Fibroblast of lung (primary cell): ENCODE data around the gene WBP1L.

ENCODE experiments used
- CTCF ChIP-seq, 2 donors: IDR thresholded peaks in 1 of 2; conservative IDR thresholded peaks in 1 of 2; 1 replicate in 1 of 2; 2 replicates in 1 of 2; pipeline ENCODE4 v1.5.1; 2011 to 2012; ENCODE audit warnings: low read length in 2 of 2, control low read depth in 1 of 2, inconsistent platforms in 1 of 2, low read depth in 1 of 2, mild to moderate bottlenecking in 1 of 2
- EZH2 ChIP-seq: IDR thresholded peaks from 2 replicates; pipeline ENCODE4 v1.5.1; 2012; ENCODE audit warnings: low read length, control low read depth, mild to moderate bottlenecking; ENCODE audit errors: missing control alignments

GRCh38 chr10:102845352-102845902, 101.7 kb downstream of the WBP1L start:
- TF ChIP-seq EZH2 (no peak), CTCF (conservative IDR thresholded peaks at IDR 0.05 in 1 of 2, IDR thresholded peaks at IDR 0.05 in 1 of 2; ENCODE audit: low read depth in 1 of 2, low read length in 2 of 2) (no peak)
